Stomach (tissue), 9 donors: Measurements from ENCODE around the gene AIG1. TPM values are rescaled to one million over a fixed set of nuclear protein-coding genes. Genes with fewer than 3 reads are reported as not detected.

Experiments
- DNase-seq, 2 donors: peaks; one replicate each; pipeline versions ENCODE4 v3.0.0 to v3.0.0-alpha.2; 2013 to 2019
- H3K27ac ChIP-seq, 5 donors: fragments of 200-600 bp in 4 of 5; sonication (generic) in 4 of 5; one replicate each; pipeline ENCODE4 v1.5.1; 2013 to 2019; ENCODE audit warnings: mild to moderate bottlenecking in 1 of 5, moderate library complexity in 1 of 5
- H3K27me3 ChIP-seq, 3 donors: fragments of 200-600 bp; sonication (generic); one replicate each; pipeline ENCODE4 v1.5.1; 2017 to 2019; ENCODE audit warnings: mixed run types in 1 of 3
- H3K36me3 ChIP-seq, 4 donors: fragments of 200-600 bp; sonication (generic); 1 replicate in 3 of 4; 2 replicates in 1 of 4; pipeline ENCODE4 v1.5.1; 2016 to 2019
- H3K4me1 ChIP-seq, 4 donors: fragments of 200-600 bp; sonication (generic); one replicate each; pipeline ENCODE4 v1.5.1; 2016 to 2019
- H3K4me3 ChIP-seq, 4 donors: fragments of 200-600 bp; sonication (generic) in 3 of 4; one replicate each; pipeline ENCODE4 v1.5.1; 2016 to 2019; ENCODE audit warnings: mild to moderate bottlenecking in 1 of 4
- H3K9me3 ChIP-seq, 4 donors: fragments of 200-600 bp; sonication (generic); one replicate each; pipeline ENCODE4 v1.5.1; 2016 to 2019
- CTCF ChIP-seq, 7 experiments: fragments of 450-650 bp in 4 of 7; fragments of 200-600 bp in 3 of 7; sonication (generic) in 3 of 7; IDR thresholded peaks; one replicate each; pipeline ENCODE4 v1.5.1; 2016 to 2019; ENCODE audit warnings: antibody characterized with exemption in 7 of 7, control low read depth in 2 of 7, mild to moderate bottlenecking in 1 of 7
- EP300 ChIP-seq: sonication (generic); formaldehyde crosslinking; IDR thresholded peaks from one replicate; pipeline ENCODE4 v1.6.1; 2017; ENCODE audit warnings: antibody characterized with exemption
- POLR2A ChIP-seq, 4 donors: fragments of 450-650 bp; IDR thresholded peaks; one replicate each; pipeline ENCODE4 v1.6.1; 2016; ENCODE audit warnings: antibody characterized with exemption in 4 of 4, control low read depth in 2 of 4, mild to moderate bottlenecking in 1 of 4, moderate library complexity in 1 of 4
- POLR2AphosphoS5 ChIP-seq, 3 donors: sonication (generic); formaldehyde crosslinking; IDR thresholded peaks; one replicate each; pipeline ENCODE4 v1.6.1; 2016; ENCODE audit warnings: antibody characterized with exemption in 3 of 3
- WGBS, 5 donors: extraction: QIAGEN DNeasy Blood & Tissue Kit in 3 of 5; methylation state at CpG; one replicate each; pipeline versions ENCODE4 v1.1.5 to v1.1.7; 2013 to 2018; 5-methylcytosine and 5-hydroxymethylcytosine counted together
- intact Hi-C: fragments of 100-400 bp; cut with DNase I; formaldehyde crosslinking; loops from one replicate; pipeline ENCODE4 v1.15.1; 2023; ENCODE audit warnings: low total_unique reads
- polyA plus RNA-seq, 3 donors: library from polyadenylated mRNA; stranded (reverse); fragments of 200-250 nt; gene quantifications; one replicate each; pipeline ENCODE4 v1.2.3, GENCODE V29; 2013
- total RNA-seq, 5 donors: library from RNA; depleted of rRNA; stranded (reverse); fragments of >200 nt; gene quantifications; one replicate each; pipeline versions ENCODE4 v1.1.0 to v1.2.3, GENCODE V29; 2014 to 2016
- donor health status: healthy with polysubstance abuse.
- donor health status: Bipolar disorder and iron deficiency.
- donor health status: healthy.

The AIG1 gene
- total and polyA plus RNA-seq, 8 donors = 10.8 to 220 (median 29.7) TPM; not detected in 1

GRCh38 chr6:143059663-143060353 is 881 bp upstream of the AIG1 start:
- 2 to 6% (median 3%) methylated on average over 6 to 8 of the region's 8 CpGs for WGBS, 5 donors
- Histone ChIP-seq H3K4me1 (peaks cover 0 to 22% (median 20%) of the 10 kb centered on the region in 4 donors), H3K27ac (peak overlapping the region; percentile 91 to 94 (median 93)), H3K4me3 (peak overlapping the region; percentile 65 to 84 (median 72)), H3K27me3 (no peaks in the 10 kb centered on the region), H3K36me3 (no peaks in the 10 kb centered on the region), H3K9me3 (no peaks in the 10 kb centered on the region)
- DNase-seq = peak in 1 of 2 donors; percentile 72
- TF ChIP-seq EP300 = no peak
- TF ChIP-seq POLR2A (IDR thresholded peaks at IDR 0.05) = no peak
- no peak for TF ChIP-seq CTCF (IDR thresholded peaks at IDR 0.05)
- TF ChIP-seq POLR2AphosphoS5 (IDR thresholded peaks at IDR 0.05) = peak in 2 of 3 donors; percentile 23 to 52
- intact Hi-C loops = loop anchor here (10.0 kb wide), 1 partner anchor 105 kb away; no protein-coding TSS in a partner anchor

DNA sequence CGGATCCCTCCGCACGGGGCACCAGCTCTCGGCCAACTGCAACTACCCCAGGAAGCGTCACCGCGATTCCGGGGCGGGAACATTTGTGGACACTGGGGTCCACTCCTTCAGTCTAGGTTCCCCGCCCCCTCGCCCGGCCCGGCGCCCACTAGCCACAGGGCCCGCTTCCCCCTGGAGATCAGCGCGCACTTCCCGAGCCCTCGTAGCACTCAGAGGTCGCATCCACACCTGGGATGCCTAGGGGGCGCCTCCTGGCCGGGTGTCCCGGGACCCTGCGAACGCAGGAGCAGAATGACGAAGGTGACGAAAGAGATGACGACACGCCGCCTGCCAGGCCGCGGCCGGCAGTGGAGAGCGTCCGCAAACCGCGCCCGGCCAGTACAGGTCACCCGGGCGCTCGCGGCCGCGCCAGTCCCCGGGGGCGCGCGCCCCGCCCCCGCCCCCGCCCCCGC is 309 bp upstream of the AIG1 start:
- intact Hi-C loops = no loop called here
- 0 to 2% (median 0%) methylated on average over 7 to 52 of the region's 52 CpGs; no CpG with 5 or more reads in 1 of the 5 donors for WGBS, 5 donors

DNA sequence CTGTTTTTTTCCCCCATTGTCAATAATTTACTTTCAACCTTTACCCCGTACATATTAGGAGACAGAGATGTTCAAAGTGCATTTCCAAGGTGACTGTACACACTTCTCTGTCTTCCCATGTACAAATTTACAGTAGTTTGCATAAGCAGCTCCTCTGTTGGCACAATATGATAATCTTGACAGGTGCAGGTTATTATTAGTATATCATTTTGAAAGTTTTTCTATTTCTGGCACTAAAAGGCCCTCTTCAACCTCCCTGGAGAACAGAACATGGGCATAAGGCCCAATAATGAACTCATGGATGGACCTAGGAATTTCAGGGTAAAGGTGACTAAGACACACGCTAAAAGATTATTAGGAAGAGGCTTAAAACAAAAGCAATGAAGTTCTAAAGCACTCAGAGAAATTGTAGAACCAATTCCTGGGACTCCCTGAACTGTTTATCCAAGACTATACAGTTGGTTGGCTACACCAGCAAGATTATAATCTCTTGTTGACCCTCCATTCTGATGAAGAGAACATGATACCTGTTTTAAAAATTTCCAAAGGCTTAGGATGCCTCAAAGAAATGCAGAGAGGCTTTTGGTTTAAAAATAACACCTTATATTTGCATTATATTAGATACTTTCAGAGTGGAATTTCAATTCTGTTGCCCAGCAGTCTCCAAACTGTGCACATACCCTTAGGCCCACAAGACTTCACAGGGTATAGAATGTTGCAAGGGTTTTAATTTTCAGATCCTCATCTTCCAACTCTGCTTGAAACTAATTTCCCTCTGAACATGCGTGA is 1.1 kb downstream of the AIG1 start:
- DNase-seq = peak in 1 of 2 donors; percentile 20
- Histone ChIP-seq H3K9me3 (no peaks in the 10 kb centered on the region), H3K4me1 (peaks cover 0 to 22% (median 20%) of the 10 kb centered on the region in 4 donors), H3K27ac (peak overlapping the region in 4 of 5 donors; percentile 78 to 94 (median 93)), H3K27me3 (no peaks in the 10 kb centered on the region), H3K4me3 (peak overlapping the region; percentile 65 to 84 (median 72)), H3K36me3 (no peaks in the 10 kb centered on the region)
- intact Hi-C loops = no loop called here
- TF ChIP-seq EP300 (no peak), CTCF (IDR thresholded peaks at IDR 0.05) (no peak), POLR2AphosphoS5 (IDR thresholded peaks at IDR 0.05) (no peak), POLR2A (IDR thresholded peaks at IDR 0.05) (no peak)
- 59 to 76% (median 64%) methylated on average over 3 of the region's 3 CpGs for WGBS, 5 donors

More for the DNA sequence above, 309 bp upstream of the AIG1 start:
- H3K27ac ChIP-seq = peak overlapping the region; percentile 91 to 94 (median 93)
- H3K9me3 ChIP-seq = no peaks in the 10 kb centered on the region
- no peaks in the 10 kb centered on the region for H3K27me3 ChIP-seq
- TF ChIP-seq POLR2A (IDR thresholded peaks at IDR 0.05) (no peak), CTCF (IDR thresholded peaks at IDR 0.05) (peak in 1 of 7 experiments; percentile 6), POLR2AphosphoS5 (IDR thresholded peaks at IDR 0.05) (peak; percentile 48 to 72 (median 58))
- peak; percentile 80 to 95 for DNase-seq
- no peaks in the 10 kb centered on the region for H3K36me3 ChIP-seq
- peak overlapping the region; percentile 65 to 84 (median 72) for H3K4me3 ChIP-seq
- peaks cover 0 to 22% (median 20%) of the 10 kb centered on the region in 4 donors for H3K4me1 ChIP-seq

GRCh38 chr6:143062551-143062950 is 1.9 kb downstream of the AIG1 start:
- H3K27ac ChIP-seq = no peak overlapping the region
- WGBS, 5 donors = 97 to 100% (median 100%) methylated on average over 1 of the region's 1 CpG
- intact Hi-C loops = no loop called here

More at GRCh38 chr6:143062551-143062950, 1.9 kb downstream of the AIG1 start:
- no peaks in the 10 kb centered on the region for H3K36me3 ChIP-seq
- no peak for DNase-seq
- H3K9me3 ChIP-seq = no peaks in the 10 kb centered on the region
- H3K27me3 ChIP-seq = no peaks in the 10 kb centered on the region
- H3K4me1 ChIP-seq = peaks cover 0 to 22% (median 20%) of the 10 kb centered on the region in 4 donors
- TF ChIP-seq POLR2AphosphoS5 (IDR thresholded peaks at IDR 0.05) = no peak
- TF ChIP-seq CTCF (IDR thresholded peaks at IDR 0.05) = no peak
- TF ChIP-seq POLR2A (IDR thresholded peaks at IDR 0.05) = no peak
- no peak for TF ChIP-seq EP300
- no peak overlapping the region for H3K4me3 ChIP-seq
